ENCODE results near the gene FOXP2. TPM values are rescaled to one million over a fixed set of nuclear protein-coding genes. Genes with fewer than 3 reads are reported as not detected.

The FOXP2 gene
- polyA plus RNA-seq, 4 donors, result 10.9 to 23.9 (median 12.2) TPM

GRCh38 chr7:114649689-114650088 lies 235.1 kb downstream of the FOXP2 start:
- DNase-seq (ENCODE audit: low read depth in 4 of 4, low spot score in 3 of 4), result no peak

- DNase-seq (ENCODE audit: low read depth in 4 of 4, low spot score in 3 of 4), result no peak
Measured at GRCh38 chr7:114650491-114650890, 235.9 kb downstream of the FOXP2 start.

- DNase-seq (ENCODE audit: low read depth in 4 of 4, low spot score in 3 of 4), result no peak
Measured at GRCh38 chr7:114652041-114652440, 237.4 kb downstream of the FOXP2 start.

GRCh38 chr7:114653364-114654088 lies 238.9 kb downstream of the FOXP2 start:
- DNase-seq (ENCODE audit: low read depth in 4 of 4, low spot score in 3 of 4), result no peak

GRCh38 chr7:114656466-114656865 lies 241.9 kb downstream of the FOXP2 start:
- DNase-seq (ENCODE audit: low read depth in 4 of 4, low spot score in 3 of 4), result no peak

GRCh38 chr7:114657279-114657678 lies 242.7 kb downstream of the FOXP2 start:
- no peak for DNase-seq (ENCODE audit: low read depth in 4 of 4, low spot score in 3 of 4)

- DNase-seq (ENCODE audit: low read depth in 4 of 4, low spot score in 3 of 4), result no peak
Measured at GRCh38 chr7:114658216-114658615, 243.6 kb downstream of the FOXP2 start.

- DNase-seq (ENCODE audit: low read depth in 4 of 4, low spot score in 3 of 4), result no peak
Measured at GRCh38 chr7:114659409-114660125, 245.0 kb downstream of the FOXP2 start.

GRCh38 chr7:114660126-114660486 lies 245.5 kb downstream of the FOXP2 start:
- DNase-seq (ENCODE audit: low read depth in 4 of 4, low spot score in 3 of 4), result no peak

GRCh38 chr7:114660753-114661152 lies 246.1 kb downstream of the FOXP2 start:
- no peak for DNase-seq (ENCODE audit: low read depth in 4 of 4, low spot score in 3 of 4)

- DNase-seq (ENCODE audit: low read depth in 4 of 4, low spot score in 3 of 4), result no peak
Measured at GRCh38 chr7:114662002-114662677, 247.5 kb downstream of the FOXP2 start.

- DNase-seq (ENCODE audit: low read depth in 4 of 4, low spot score in 3 of 4), result no peak
Measured at GRCh38 chr7:114663502-114663901, 248.9 kb downstream of the FOXP2 start.

GRCh38 chr7:114670676-114671075 lies 256.1 kb downstream of the FOXP2 start:
- DNase-seq (ENCODE audit: low read depth in 4 of 4, low spot score in 3 of 4), result no peak

- DNase-seq (ENCODE audit: low read depth in 4 of 4, low spot score in 3 of 4), result no peak
Measured at GRCh38 chr7:114671563-114672123, 257.0 kb downstream of the FOXP2 start.

- DNase-seq (ENCODE audit: low read depth in 4 of 4, low spot score in 3 of 4), result no peak
Measured at GRCh38 chr7:114678116-114678515, 263.5 kb downstream of the FOXP2 start.

- no peak for DNase-seq (ENCODE audit: low read depth in 4 of 4, low spot score in 3 of 4)
Measured at GRCh38 chr7:114687238-114687637, 272.6 kb downstream of the FOXP2 start.

GRCh38 chr7:114688443-114689055 lies 273.9 kb downstream of the FOXP2 start:
- no peak for DNase-seq (ENCODE audit: low read depth in 4 of 4, low spot score in 3 of 4)

- peak in 2 of 4 donors; percentile 8 to 24 for DNase-seq (ENCODE audit: low read depth in 4 of 4, low spot score in 3 of 4)
Measured at GRCh38 chr7:114689406-114689805, 274.8 kb downstream of the FOXP2 start.

- DNase-seq (ENCODE audit: low read depth in 4 of 4, low spot score in 3 of 4), result no peak
Measured at GRCh38 chr7:114691605-114692004, 277.0 kb downstream of the FOXP2 start.

- DNase-seq (ENCODE audit: low read depth in 4 of 4, low spot score in 3 of 4), result no peak
Measured at GRCh38 chr7:114695182-114695581, 280.6 kb downstream of the FOXP2 start.
